ENCODE data around the gene GPD2.

Gene GPD2

DNA sequence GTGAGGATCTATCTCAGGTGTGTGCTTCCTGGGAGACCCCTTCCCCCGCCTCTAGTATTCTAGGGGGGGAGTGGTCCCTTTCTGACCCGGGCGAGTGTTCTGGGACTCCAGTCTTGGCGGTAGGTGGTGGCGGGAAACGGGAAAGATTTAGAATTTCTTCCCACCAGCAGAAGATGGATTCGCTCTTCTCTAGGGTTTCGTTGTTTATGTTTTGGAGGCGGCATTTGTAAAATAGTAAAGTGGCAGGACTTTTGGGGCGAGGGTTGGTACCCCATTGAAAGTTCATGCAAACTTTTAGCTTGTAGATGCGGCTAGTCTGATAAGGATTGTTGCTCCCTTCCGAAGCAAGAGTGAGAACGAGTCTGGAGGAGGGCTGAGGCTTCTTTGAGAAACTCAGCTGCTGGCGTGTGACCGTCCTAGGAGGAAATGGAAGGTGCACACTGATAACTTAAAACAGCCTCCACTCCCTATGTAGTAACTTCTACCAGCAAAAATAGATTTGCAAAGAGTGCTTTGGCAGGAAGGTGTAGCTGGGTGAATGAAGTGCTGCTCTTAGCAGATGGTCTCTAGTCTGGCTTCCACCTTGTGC is 412 bp downstream of the GPD2 start:
- DNase-seq = peak; percentile 40

DNA sequence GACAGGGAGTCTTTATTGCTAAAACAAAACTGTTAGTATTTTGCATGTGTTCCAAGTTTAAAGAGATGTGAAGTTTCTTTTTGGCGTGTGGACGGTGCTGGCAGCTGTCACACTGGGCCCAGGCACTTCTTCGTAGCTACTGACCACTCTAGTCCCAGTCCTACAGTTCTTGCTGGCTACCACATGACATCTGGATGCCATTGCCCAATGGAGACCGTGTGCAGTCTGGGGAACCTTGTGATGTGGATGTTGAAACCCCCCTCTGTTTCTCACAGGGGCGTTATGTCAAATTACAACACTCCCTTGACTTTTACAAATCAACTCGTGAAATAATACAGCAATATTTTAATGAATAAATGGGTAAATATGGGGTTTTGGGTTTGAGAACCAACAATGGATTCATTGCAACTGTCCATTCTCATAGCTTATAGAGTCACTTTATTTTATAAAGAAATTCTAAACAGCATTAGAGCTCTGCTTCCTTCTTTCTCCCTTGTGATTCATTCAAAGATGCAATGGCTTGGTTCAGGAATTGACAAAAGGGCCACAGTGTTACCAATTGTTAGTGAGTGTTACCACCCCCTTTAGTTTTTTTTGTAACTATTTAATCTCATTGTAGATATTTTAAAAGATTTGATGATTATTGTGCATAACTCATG is 1.2 kb downstream of the GPD2 start:
- DNase-seq = peak; percentile 5

DNA sequence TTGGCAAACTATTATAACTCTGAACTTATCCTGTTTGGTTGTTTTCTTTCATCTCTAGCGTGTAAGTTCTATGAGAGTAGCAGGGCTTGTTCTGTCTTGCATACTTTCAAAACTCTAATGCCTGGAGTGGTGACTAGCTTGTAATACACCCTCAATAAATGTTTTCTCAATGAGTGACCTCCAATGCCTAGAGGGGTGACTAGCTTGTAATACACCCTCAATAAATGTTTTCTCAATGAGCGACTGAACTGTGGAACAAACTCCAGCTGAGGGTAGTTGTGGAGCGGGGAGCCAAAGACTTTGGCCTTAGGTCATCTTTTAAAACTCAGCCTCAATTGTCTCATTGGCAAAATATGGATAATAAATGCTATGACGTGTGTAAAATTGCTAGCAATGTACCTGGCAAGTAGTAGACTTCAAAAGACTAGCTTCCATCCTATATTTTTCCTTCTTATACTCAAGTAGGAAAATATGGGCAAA is 1.8 kb downstream of the GPD2 start:
- DNase-seq = no peak

DNA sequence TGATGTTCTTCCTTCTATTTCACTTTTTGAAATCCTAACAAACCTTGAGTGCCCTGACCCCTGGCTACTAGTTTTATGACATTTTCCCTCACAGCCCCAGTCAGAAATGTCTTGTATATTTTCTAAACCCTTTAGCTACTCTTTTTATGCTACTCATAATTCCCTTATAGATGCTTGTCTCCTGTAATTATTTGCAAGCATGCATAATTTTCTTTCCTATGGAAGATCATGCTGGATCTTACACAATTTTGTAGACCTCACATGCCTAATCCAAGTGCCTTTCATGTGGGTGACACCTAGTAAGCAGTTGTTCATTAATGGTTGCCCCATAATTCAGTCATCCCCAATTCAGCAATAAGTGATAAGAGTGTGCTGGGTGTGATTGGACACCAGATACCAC is 6.9 kb downstream of the GPD2 start:
- no peak for DNase-seq

DNA sequence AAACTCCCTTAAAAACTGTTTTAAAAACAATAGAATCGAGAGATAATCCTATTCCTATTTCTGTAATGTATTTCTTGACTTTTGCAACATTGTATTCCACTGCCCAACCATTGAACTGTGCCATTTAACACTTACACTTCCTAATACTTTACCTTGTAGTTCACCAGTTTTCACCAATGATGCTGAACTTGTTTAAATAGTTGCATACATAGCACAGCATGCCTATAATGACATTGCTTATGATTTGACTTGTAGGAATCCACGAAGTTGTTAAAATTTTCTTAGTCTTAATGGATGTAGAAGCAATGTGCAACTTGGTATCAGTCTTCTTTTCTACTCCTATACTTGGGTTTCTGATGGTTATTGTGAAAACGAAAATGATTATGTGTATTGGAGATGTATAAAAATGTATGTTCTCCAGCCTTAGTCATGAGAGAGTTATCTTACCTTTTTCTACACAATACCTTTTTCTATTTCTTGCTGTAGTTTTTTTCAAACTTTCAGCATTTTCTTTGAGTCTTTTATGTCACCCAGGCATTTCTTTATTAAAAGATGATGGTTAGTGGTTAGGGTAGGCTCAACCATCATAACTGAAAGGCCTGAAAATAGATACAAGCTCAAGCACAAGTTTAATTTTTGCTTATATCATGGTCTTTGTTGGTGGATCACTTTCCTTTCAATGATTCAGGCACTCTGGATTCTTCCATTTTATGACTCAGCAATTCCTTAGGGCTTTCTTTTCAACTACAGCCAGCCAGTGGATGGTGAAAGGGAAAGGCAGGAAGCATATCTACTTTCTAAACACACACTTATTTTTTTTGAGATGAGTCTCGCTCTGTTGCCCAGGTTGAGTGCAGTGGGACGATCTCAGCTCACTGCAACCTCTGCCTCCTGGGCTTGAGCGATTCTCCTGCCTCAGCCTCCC is 9.4 kb downstream of the GPD2 start:
- no peak for DNase-seq

DNA sequence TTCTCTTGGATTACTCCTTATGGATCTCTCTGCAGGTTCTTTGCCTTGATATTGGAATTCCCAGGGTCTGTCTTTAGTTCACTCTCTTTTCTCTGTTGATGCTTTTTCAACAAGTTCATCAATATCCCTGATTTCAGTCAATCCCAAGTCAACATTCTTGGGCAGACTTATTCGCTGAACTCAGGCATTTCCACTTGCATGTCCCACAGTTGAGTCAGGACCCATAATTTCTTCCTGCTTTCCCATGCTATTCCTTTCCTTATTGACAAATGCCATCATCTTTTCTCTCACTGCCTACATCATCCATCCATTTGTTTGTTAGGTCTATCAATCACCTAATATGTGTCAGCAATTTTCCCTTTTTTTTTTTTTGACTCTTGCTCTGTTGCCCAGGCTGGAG is 11.6 kb downstream of the GPD2 start:
- DNase-seq = no peak

DNA sequence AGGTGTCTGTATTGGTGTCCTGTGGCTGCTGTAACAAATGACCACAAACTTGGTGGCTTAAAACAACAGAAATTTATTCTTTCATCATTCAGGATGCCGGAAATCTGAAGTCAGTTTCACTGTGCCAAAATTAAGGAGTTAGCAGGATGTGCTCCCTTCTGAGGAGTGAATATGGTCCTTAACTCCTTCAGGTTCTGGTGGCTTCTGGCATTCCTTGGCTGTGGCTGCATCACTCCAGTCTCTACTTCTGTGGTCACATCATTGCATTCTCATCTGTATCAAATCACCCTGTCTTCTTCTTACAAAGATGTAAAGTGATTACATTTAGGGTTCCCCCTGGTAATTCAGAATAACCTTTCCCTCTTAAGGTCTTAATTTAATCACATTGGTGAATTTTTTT is 12.6 kb downstream of the GPD2 start:
- DNase-seq = no peak

DNA sequence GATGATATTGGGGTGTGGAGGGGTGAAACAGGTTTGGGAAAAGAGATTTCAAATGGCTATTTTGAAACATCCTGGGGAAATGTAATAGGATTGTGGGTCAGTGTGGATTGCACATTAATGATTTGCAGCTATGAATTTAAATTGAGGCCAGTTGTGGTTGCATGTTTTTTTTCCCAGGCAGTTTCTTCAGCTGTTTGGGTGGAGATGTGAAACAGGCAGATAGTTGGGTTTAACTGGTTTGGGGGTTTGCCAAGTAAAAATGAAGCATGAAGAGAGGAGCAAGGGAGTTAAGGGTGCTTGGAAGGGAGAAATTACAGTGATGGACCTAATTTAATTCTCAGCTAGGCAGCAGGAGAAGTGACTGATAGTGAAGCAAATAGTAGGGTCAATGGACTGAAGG is 16.8 kb downstream of the GPD2 start:
- DNase-seq = no peak

DNA sequence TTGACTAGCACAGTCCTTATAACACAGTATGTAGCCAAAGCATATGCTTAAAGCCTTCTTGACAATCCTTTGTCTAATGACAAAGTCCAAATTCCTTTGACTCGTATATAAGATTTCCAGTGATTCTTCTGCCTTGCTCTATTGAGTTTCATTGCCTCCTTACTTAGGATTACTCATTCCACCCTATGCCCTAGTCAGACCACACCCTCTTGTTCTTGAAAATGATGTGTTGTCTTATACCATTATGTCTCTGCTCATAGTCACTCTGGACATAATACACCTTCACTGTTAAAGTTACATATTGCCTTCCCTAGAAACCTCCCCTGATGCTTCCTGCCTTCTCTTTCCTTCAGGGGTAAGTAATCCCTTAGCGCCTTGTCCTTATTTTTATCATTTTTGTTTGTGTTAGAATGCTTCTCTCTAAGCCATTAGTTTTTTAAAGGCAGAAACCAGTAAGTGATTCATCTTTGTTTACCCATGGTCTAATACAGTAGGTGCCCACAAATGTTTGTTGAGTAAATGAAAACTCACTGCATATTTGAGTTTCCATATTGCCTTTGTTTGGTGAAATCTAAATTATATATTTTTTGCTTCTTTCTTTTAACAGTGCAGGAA is 19.3 kb downstream of the GPD2 start:
- peak; percentile 43 for DNase-seq

DNA sequence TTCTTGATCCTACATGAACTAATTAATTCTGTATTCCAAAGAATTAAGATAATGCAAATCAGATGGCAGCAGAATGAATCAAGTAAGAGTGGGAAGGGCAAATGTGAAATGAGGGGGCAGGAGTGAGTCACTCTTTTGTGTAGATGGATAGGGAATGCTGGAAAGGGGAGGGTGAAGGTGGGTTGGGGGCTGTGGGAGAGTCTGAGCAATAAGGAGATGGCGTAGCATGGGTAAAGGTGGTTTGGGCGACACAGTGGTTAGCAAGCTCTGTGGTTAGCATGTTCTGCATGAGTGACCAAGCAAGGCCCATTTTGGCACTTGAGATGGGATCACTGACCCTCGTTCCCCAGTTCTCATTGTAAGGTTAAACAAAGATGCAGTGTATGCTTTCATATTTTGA is 20.4 kb downstream of the GPD2 start:
- DNase-seq = no peak

DNA sequence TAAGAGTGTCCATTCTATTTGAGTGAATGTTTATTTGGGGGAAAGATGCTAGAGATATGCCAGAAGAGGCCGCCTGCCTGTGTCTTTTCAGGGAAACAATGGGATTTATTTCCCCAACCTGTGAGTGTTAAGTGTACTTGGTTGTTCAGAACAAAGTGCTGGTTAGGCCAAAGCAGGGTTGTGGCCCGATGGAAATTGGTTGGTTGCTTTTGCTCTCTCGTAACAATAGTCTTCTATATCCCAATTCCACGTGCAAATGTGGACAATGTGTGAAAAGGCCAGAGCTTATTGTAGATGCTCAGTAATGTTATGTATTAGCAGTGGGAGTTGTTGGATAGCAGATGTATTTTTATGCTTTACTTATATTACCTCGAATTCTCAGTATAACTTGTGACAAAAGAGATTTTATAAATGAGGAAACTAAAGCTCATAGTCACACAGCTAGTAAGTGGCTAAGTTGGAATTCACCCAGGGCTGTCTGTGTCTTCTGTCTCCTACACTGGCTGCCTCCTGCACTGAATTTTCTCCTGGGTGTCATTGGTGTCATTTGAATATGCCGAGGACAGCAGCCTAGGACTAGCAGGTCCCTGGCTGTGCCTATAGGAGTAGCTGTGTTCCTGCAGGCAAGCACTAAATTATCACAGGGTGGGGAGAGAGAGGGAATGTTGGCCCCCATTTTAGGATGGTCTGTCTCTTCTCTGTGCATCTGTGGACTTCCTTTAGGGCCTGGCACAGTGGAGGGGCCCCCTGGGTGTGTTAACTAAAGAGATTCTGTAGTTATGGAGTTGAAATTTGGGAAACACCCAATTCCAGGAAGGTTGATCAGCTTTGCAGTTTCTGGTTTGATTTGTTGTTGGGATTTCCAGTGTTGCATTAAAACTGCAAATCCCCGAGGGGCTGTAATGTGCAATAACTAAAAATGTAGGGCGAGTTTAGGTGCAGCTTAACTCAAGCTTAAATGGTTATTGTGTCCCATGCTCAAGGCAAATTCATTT is 21.6 kb downstream of the GPD2 start:
- no peak for DNase-seq

DNA sequence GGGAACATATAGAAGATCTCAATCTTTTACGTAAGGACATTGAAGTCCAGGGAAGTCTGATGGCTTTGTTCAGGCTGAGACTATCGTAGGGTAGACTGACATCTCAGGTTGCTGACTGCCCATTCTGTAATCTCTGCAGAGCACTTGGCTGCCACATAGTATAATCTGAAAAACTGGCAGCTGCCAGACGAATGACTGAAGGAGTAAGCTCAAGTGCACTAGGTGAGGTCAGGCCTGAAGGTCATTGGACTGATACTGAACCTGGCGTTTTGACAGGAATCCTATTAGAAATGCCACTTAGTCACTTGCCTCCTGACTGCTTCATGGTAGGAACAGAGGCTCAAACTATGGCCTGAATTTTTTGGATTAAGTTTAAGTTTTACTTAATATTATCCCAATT is 23.5 kb downstream of the GPD2 start:
- no peak for DNase-seq

DNA sequence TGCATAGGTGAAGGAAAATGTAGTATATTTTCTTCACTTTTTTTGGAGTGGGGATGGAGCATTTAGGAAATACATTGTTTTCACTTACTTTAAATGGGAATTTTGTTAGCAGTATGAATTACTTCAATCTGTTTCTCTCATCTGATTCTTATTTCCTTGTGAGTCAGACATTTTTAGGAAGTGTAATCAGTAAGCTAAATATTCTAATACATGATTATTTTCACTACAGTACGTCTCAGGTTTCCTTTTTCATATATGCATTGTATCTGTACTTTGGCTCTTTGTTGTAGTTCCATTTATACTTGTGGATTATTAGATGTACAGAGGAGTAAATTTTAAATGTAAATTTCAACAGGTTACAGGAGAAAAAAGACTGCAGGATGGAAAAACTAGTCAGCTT is 27.9 kb downstream of the GPD2 start:
- no peak for DNase-seq

DNA sequence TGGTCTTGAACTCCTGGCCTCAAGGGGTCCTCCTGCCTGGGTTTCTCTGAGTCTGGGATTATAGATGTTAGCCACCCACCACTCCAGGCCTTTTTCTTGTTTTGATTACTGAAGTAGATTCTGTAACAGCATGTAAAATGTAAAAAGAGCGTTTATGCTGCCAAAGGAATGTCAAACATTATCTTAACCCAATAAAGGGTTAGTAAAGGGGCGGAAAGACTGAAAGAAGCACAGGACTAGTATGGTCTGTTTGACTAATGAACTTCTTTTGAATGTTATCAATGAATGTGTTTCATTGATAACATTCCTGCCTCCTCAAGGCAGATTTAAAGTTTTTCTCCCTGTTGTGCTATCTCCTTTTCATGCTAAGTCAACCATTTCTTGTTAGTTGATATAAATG is 29.4 kb downstream of the GPD2 start:
- no peak for DNase-seq

DNA sequence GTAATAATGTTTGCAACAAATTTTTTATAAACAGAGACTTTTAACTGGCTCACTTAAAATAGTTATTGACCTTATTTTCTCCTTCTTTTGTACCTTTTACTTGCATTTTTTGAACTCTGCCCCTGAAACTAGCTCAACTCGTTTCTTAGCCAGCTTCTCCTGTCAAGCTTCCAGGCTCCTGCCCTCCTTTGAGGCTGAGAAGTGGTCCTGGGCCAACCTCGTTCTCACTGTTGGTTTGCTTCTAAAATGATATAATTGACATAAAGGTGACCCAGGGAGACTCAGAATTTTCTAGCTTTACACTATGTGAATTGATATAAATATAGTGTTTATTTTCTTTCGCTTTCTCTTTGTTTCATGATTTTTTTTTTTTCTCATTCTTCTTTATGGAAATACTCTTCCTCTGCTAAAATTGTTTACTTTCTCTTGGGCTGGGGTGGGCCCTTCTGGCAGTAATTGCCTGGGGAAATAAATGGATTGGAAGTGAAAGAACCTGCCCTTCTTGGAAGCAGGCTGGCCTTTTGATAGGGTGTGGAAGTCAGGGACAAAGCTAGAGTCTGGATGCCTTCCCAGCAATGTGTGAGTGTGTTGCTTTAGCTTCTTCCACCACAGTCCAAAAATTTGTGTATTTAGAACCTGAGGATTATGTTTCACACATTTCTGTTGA is 30.7 kb downstream of the GPD2 start:
- no peak for DNase-seq

DNA sequence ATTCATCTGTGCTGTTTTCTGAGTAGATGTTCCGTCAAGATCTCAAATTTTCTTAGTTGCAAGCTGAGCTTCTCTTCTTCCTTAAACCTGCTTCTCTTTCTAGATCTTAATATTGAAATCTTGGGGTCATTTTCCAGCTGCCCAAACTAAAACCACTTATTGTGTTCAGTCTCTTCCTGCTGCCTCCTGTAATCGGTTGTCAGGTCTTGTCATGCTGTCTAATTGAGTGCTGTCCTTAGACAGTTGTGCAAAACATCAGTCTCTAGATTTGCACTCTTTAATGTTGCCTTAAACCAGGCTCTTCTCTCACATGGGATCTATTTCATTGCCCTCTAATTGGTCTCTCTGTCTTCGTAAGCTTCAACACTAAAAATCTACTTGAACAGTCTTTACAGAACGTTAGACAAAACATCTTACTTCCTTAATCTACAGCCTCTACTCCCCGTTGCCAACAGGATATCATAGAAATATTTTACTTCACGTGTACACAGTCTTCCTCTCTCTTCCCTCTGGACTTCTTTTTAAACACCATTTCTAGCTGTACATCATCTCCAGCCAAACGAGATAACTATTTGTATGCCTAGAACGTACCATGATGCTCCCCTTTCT is 34.9 kb downstream of the GPD2 start:
- no peak for DNase-seq

DNA sequence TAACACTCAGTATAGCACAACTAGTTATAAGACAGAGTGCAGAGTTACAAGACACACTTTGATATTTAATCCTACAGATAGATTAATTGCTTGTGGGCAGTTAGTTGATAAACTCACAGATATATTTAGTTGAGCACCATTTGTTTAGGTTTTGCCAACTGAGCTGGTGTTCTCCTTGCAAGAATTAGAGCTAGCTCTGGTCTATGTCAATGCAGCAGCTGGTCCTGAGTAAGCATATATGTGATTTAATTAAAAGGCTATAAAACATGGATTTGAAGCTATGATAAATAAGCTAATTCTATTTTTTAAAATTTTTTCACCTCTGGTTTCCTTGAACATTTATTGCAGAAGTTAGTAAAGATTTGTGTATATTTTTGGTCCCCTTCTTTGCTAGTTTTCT is 35.6 kb downstream of the GPD2 start:
- DNase-seq = no peak

DNA sequence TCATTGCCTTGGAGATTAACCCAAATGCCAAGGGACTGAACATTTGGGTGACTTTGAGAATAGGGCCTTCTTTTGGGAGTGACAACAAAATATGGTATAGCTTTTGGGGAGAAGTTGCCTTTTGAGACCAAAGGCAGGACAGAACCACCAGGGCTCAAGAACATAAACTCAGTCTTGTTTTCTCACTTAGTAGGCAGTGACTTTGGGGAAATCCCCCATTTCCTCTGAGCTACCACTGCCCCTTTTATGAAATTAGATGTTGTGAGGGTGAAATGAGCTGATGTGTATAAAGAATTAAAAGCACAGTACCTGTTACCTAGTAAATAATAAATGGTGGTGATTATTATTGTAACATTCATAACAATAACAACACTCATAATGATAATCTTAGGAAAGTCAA is 36.5 kb downstream of the GPD2 start:
- peak; percentile 67 for DNase-seq

DNA sequence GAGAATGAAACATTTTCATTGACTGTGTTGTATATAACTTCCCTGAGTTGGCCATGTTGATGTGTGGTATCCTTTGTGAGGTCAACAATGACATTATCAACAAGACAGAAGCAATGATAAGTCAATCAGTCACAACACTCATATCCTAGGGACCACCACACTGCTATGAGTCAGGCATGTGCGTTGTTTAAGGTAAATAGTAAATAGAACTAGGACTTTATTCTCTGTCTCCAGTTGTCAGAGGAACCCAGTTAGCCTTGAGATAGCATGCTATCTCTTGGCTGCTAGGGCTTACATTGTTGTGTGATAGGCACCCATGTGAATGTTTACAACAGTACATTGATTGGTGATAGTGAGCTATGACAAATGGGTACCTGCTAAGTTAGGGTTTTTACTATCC is 37.3 kb downstream of the GPD2 start:
- no peak for DNase-seq

DNA sequence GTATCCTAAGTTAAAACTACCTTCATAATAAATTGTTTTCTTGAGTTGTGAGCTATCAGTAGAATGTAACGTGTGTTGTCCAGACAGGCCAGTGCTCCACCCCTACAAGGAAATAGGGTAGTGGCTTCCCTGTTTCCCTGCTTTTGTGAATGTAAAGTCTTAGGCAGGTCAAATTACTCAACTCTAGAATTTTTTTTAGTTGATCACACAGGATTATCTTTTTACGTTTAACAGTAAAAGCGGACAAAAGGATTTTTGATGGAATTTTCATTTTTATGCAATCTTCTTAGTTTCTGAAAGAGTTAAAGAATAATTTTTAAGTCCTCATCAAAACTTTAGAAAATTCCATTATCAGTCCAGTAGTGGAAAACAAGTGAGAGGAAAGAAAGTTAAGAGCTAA is 38.2 kb downstream of the GPD2 start:
- DNase-seq = no peak

All from activated CD4-positive, alpha-beta T cell treated with anti-CD3 and anti-CD28 coated beads, Interleukin-2, amount 50 U/mL, for 16 hours (primary cell).